ENCODE measurements around the gene FAM131B.

DNA sequence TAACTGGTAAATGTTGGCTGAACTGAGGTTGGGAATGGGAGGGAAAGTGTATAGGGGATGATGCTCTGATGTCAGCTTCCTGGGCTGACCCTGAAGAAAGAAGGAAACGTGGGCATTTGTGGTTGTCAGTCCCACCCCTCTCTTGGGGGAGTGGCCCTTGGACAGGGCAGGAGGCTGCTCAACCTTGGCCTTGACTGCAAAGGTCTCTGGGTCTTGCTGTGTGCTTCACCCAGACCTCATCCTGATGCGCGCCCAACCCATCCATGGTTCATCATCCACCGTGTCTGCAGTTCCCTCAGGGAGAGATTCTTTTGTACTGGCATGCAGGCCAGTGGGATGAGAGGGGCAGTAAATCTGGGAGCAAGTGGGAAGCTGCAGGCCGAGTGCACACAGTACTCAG, 13.9 kb upstream of the FAM131B start:
- TF ChIP-seq POLR2A (IDR thresholded peaks at IDR 0.05; ENCODE audit: low read depth, low read length) (no peak), POLR2AphosphoS5 (IDR thresholded peaks at IDR 0.05; ENCODE audit: low read depth, low read length) (no peak), TAF1 (IDR thresholded peaks at IDR 0.05; ENCODE audit: borderline replicate concordance, low read depth, low read length) (no peak)
